ENCODE results near the gene TACC3.
"Not testable (repeated sequence)": the region's sequence is repeated elsewhere in the genome, so short reads cannot be mapped to it uniquely, and the experiment has no call there.

TACC3 gene

DNA sequence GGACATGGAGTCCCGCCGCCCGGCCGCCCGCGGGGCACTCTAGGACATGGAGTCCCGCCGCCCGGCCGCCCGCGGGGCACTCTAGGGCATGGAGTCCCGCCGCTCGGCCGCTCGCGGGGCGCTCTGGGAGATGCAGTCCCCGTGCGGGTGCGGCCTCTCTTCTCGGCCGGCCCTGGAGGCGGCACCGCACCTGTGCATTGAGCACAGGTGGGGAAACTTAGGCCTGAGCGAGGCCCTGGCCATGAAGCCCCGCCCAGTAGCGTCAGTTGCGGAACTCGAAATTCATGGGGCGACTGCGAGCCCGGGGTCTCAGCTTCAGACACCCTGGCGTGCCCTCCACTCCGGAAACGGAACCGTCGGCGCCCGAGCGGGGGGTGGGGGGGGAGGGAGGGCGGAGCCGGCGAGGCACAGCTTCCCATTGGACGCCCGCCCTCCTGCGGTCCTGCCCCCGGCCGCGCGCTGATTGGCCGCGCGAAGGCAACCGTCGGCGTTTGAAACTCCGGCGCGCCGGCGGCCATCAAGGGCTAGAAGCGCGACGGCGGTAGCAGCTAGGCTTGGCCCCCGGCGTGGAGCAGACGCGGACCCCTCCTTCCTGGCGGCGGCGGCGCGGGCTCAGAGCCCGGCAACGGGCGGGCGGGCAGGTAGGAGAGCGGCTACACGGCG is at the start of gene TACC3, which contains the start of gene TMEM129:
TSS of gene TACC3 (plus strand) at position 519 of the 663 bp plus-strand sequence. CDS start 1,901 bp downstream, outside the sequence.
TSS of gene TMEM129 (minus strand) at position 321 of the 663 bp plus-strand sequence. CDS start 486 bp downstream, outside the sequence.
- DNase-seq = peak; percentile 93

- no peak for DNase-seq
These were observed 47.6 kb upstream of the TACC3 start for GRCh38 chr4:1673671-1674070.

DNA sequence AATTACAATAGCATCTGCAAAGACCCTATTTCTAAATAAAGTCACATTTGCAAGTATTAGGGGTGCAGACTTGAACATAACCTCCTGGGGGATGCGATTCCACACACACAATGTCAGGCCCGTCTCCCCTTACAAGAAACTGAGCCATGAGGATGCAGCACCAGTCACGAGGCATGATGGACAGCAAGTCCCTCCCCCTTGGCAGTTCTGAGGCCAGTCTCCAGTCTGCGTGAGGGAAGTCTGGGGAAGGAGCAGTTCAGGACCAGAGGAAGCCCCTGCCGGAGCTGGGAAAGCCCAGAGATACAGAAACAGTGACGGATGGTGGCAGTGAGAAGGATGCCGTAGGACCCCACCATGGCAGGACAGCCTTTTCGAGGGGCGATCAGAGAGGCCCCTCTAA is 46.6 kb upstream of the TACC3 start:
- no peak for DNase-seq

- no peak for DNase-seq
These were observed 46.1 kb upstream of the TACC3 start for GRCh38 chr4:1675136-1675801.

GRCh38 chr4:1675802-1676137 is 45.6 kb upstream of the TACC3 start:
- DNase-seq = no peak

GRCh38 chr4:1676605-1677525 is 44.5 kb upstream of the TACC3 start:
- no peak for DNase-seq

GRCh38 chr4:1678244-1678643 is 43.1 kb upstream of the TACC3 start:
- no peak for DNase-seq

DNA sequence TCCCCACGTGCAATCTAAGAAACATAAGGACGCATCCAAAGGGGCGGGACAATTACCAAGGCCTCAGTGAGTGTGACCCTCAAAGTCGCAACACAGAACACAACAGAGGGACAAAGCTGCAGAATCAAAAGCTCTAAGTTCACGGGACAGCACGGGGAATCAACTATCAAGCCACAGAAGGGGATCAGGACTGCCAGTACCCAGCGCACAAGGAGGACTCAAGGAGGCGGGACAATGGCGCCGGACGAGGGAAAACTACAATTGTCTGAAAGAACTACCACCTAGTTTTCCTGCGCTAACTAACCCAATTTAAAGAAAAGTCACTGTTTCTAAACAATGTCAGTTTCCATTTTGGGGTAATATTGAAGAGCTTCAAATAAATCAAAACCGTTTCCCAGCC is 38.5 kb upstream of the TACC3 start:
- DNase-seq = no peak

DNA sequence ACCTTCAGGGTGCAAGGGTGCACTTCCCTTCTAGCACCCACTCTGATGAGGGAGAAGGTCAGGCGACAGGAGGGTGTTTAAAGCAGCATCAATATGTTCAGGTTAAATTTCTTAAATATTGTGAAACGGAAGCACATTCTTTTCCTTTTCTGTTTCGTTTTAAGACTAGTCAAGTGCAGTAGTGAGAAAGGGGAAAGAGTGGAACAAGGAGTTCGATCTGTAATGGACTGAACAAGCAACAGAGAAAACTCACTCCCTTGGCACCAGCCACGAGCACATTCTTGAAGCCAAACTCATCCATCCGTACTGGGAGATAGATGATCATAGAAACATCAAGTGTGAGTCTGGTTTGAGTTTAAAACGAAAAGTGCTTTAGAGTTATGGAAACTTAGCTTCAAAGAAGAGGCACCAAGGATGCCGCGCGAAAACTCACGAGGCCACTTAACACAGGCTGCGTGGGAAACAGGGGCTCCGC is 38.0 kb upstream of the TACC3 start:
- no peak for DNase-seq

- DNase-seq = peak; percentile 80
These were observed 37.4 kb upstream of the TACC3 start, which contains the start of gene FAM53A for GRCh38 chr4:1683736-1684505. TSS of gene FAM53A (minus strand) at chr4:1684313. CDS start at chr4:1668741, 15,572 bp downstream.

DNA sequence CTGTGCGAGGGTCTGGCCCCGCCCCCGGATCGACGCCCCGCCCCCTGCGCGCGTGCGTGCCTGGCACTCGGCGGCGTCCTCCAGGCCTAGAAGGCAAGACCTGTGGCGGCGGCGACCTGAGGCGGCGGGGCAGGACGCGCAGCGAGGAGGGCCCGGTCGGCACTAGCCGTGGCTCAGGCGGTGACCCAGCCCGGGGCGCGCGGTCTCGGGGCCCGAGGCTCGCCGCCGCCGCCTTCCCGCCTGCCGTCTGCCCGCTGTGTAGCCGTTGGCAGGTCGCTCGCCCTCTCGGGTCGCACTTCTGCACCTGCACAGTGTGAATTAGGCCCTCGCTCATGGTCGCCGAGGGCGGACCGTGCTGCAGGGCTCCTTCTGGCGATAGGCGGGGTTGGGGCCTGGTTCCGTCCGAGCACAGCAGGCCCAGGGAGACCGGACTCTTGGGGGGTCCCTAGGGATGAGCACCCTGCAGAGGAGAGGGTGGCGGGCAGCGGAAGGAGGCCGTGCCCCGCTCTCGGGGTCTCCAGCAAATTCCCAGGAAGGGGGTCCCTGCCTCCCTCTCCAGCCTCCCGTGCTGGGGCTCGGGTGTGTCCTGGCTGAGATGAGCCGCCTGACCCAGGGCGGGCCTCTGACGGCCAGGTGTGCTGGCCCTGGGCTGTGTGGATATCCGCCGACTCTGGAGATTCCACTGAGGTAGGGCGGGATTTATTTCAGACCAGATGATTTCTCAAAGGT is 36.7 kb upstream of the TACC3 start:
- no peak for DNase-seq

GRCh38 chr4:1685235-1686150 is 35.8 kb upstream of the TACC3 start:
- no peak for DNase-seq

DNA sequence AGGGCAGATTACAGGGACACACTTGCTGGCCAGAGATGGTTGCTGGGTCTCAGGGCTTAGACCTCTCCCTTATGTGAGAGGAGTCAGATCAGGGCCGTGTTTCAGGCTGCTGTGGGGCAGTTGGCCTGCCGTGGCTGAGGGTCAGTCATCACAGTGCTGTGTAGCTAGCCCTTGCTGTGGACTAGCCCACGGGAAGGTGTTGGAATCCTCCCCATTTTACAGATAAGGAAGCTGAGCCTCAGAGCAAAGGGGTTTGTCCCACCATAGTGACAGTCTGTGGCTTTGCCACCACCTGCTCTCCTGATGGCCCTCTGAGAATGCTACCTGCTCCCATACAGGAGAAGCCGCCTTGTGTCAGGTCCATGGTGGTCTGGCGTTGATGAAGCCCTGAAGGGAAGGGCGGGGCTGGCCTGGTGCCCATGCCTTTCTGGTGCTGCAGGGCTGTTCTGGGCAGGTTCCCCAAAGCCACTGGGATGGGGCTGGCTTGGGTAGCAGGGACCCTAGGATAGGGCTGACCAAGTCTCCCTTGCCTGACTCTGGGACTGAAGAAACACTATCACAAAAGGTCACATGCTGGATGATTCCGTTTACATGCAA is 34.8 kb upstream of the TACC3 start:
- DNase-seq = no peak

- no peak for DNase-seq
These were observed 30.6 kb upstream of the TACC3 start for GRCh38 chr4:1690698-1691097.

DNA sequence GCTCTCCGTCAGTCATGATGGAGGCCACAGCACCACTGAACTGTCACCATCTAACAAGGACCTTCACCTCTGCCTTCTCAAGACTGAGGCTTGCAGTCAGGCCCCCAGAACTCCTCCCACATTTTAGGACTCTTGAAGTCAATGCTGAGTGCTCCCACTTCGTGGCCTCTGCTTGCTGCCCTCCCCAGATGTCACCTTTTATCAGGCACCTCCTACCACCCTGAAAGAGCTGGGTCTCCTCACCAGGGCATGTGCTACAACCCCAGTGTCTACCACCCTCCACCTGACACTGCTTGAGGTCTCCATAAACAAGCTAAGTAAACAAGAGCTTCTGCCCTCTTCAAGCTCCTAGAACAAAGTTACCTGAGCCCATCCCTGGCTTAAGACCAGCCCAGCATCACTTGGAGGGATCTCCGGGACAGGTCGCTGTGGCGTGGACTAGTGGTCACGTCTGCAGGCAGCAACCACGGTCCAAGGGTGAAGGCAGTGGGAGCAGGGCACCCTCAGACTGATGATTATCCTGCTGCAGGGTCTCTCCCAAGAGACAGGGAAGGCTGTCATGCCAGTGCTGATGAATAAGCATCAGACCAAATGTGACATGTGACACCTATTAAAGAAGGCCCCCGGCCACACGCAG is 29.5 kb upstream of the TACC3 start:
- no peak for DNase-seq

DNA sequence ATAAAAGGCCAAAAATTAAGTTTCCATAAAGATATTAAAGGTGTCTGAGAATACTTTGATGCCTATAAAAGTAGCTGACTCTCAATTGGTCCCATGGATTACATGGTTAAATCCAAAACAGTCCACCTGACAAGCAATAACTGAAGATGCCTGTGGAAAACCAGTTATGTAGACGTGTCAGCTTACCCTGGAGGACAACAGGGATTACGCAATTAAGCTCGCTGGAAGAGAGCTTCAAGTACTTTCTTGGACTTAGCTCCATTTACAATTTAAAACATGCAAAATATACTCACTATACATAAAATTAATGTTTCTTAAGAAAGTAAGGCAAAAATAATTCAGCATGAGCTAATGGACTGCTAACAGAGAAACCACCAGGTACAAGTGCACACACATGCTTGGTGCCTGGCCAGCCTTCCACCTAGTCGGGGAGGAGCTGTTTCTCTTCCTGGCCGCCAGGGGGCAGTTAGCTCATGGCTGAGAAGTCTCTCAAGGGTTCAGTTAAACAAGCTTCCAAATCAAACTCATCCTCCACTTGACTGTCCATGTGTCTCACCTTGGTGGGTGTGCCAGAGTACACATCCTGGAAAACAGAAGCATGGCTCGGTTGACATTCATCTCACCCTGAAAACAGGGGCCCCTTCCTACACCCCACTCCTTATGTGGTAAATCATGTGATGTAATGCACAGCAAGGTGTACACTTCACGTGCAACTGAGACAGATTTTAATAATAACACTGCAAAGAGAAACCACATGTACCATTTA is 28.0 kb upstream of the TACC3 start:
- no peak for DNase-seq

- no peak for DNase-seq
These were observed 25.4 kb upstream of the TACC3 start for GRCh38 chr4:1695913-1696312.

- not testable (repeated sequence) for DNase-seq
These were observed 19.6 kb upstream of the TACC3 start for GRCh38 chr4:1701671-1702070.

DNA sequence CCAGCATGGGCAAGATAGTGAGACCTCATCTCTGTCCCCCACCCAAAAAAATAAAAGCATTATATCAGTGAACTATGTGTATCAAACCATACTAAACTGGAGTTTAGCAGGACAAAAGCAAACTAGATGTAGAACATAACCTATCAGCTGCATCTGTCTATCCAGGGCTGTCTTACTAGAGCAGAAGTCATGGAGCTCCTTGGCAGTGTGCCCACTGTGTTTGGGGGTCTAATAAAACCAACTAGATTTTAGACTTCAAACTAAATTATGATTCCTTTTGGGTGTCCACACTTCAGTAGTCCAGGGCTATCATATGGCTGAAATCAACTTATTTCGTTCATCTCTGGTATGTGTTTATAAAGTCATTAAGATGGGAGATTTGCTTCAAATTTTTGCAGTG is 17.5 kb upstream of the TACC3 start:
- DNase-seq = no peak

Measured in NCI-H1092 (cell line).